Effector CD8-positive, alpha-beta T cell (primary cell): ENCODE data around the gene SRP54.
"Not testable (repeated sequence)": the region's sequence is repeated elsewhere in the genome, so short reads cannot be mapped to it uniquely, and the experiment has no call there.

Experiments
- DNase-seq: peaks from one replicate; lab custom pipeline; 2025; lab: John Stamatoyannopoulos, UW
- total RNA-seq, 4 experiments: gene quantifications; one replicate each; lab custom pipeline; 2026; lab: John Stamatoyannopoulos, UW

The SRP54 gene
- 78.0 to 109 (median 89.8) reads per million in 4 experiments for total RNA-seq

DNA sequence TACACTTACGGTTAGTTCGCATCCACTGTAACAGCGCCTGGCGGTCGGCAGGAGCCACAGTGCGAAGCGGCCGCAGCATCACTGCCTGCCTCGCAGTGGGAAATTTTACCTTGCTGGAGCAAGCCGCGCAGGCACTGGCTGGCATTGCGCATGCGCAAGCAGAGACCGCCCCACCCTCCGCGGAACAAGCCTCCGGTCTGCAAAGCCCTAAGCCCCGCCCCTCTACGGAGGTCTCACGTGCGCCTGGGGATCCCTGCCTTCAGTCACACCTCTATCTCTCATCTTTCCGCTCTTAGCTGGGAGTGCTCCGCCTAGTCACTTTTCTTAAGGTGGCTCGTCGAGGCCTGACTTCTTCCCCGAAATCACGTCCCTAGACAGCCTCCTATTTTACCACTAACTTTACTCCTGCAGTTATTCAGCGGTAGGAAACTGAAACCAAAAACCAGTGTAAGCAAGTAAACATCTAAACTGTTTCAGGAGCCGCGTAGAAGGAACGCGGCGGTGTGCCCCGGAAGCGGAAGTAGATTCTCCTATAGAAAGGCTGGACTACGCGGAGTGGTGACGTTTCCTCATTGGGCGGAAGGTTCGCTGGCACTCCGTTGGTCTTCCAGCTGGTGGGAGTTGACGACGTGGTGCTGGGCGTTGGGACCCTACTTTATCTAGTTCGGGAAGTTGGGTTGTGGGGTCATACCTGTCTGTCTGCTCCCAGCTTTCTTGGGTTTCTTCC lies at the start of gene SRP54:
Gene SRP54 (plus strand): TSS at position 572 of the 727 bp plus-strand sequence. CDS start 13,718 bp downstream, outside the sequence.
- peak; percentile 99 for DNase-seq

DNA sequence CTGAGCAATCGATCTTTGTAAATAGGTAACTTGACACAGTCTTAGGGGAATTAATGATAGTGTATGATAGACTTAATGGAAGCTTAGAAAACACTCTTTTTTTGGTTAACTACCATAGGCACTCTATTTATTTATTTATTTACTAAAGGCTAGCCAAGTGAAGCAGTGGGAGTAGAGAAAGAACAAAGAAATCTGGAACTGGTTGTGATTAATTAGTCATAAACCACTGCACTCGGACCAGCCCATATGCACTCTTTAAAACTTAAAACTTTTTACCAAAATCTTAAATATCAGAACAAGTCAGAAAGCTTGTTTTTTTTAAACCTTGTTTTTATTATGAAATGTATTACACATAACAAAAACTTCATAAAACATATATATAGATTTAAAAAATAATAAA lies 49.5 kb upstream of the SRP54 start:
- no peak for DNase-seq

DNA sequence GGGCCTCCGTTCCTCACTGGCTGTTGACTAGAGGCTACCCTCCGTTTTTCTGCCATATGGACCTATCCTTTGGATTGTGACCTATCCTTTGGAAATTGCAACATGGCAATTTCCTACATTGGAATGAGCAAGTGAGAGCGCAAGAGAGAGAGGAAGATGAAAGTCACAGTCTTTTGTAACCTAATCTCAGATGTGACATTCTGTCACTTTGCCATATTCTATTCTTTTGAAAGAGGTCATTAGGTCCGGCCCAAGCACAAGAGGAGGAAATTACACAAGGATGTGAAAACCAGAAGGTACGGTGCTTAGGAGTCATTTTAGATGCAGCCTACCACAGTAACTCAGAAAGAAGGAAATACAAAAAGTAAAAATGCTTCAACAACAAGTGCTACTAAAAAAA lies 47.3 kb upstream of the SRP54 start:
- no peak for DNase-seq

DNA sequence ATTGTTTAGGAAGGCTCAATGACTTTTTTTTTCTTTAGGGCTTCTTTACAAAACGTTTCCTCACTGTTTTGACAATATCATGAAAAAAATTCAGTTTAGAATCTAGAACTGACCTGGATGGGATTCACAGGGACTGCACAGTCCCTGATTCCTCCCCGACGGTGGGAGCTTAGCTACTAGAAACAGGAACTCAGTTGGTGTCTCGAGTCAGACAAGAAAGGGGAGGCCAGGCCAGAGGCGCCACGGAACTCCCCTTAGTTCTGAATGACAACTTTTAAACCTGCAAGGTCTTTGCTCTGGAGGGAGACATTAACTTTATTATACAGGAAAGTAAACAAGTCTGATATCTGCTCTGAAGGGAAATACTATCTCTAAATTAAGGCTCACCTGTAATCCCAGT lies 45.4 kb upstream of the SRP54 start:
- DNase-seq: no peak

DNA sequence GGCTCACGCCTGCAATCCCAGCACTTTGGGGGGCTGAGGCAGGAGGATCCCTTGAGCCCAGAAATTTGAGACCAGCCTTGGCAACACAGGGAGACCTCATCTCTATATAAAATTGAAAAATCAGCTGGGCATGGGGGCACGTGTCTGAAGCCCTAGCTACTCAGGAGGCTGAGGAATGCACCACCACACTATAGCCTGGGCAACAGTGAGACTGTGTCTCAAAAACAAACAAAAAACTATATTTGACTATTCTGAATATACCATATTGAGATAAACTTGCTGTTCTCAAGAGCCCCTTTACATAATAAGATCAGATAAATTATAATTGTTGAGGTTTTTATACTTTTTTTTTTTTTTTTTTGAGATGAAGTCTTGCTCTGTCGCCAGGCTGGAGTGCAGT lies 44.9 kb upstream of the SRP54 start:
- no peak for DNase-seq

DNA sequence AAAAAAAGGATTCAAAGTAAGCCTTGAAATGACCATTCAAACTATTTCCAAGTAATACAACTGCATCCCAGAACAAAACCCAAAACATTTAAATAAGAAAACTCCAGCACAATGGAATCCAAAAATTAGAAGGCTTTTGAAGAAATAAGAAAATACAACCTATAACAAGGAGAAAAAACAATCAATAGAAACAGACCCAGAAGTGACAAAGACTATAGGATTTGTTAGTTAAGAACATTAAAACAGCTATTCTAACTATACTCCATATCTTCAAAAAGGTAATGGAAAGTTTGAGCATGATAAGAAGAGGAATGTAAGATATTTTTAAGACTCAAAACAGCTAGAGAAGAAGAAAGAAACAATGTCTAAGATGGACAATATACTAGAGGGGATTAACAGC lies 39.3 kb upstream of the SRP54 start:
- no peak for DNase-seq

DNA sequence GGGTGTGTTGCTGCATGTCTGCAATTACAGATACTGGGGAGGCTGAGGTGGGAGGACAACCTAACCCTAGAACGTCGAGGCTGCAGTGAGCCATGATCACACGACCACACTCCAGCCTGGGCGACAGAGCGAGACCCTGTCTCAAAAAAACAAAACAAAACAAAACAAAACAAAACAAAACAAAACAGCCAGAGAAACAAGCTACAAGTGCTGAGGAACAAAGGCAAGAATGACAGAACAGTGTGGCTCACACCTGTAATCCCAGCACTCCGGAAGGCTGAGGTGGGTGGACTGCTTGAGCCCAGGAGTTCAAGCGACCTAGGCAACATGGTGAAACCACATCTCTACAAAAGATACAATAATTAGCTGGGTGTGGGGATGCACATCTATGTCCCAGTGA lies 38.0 kb upstream of the SRP54 start:
- DNase-seq: no peak

DNA sequence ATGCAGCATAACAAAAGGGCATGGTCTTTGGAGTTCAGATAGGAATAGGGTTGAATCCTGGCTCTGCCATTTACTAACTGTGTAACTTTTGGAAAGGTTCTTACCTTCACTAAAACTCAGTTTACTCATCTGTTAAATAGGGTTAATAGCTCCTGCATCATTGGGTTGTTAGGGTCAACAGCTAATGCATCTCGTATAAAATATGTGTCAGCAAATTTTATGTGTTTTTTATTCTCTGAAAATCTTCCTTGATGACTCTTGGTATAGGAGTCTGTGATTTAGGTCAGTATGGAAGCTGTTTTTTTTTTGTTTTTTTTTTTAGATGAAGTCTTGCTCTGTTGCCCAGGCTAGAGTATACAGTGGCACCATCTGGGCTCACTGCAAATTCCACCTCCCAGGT lies 36.1 kb upstream of the SRP54 start:
- no peak for DNase-seq

DNA sequence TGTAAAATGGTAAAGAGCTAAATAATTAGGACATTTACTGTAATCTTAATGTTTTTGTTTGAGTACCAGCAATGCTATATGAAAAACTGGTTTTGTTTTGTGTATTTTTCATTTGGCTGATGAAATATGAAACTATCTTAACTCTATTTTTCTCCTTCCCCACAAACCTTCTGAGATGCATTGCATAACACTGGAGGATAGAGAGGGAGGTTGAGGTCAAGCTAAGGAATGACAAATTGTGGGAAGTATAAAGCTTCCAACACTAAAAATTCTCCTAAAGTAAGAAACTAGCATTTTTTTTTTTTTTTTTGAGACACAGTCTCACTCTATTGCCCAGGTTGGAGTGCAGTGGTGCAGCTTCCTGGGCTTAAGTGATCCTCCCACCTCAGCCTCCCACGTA lies 31.5 kb upstream of the SRP54 start:
- no peak for DNase-seq

DNA sequence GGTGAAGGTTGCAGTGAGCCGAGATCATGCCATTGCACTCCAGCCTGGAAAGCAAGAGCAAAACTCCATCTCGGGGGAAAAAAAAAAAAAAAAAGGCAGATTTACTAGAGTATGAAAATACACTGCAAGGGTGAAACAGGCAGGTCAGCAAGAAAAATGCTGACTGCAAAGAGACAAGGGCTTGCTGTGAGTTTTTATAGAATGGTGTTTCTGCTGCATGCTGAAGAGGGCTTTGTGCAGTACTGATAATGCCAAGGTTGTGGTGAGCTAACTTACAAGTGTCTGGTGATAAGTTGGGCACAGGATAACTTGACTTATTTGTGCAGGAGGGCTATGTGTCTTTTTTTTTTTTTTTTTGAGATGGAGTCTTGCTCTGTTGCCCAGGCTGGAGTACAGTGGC lies 25.9 kb upstream of the SRP54 start:
- DNase-seq: no peak

DNA sequence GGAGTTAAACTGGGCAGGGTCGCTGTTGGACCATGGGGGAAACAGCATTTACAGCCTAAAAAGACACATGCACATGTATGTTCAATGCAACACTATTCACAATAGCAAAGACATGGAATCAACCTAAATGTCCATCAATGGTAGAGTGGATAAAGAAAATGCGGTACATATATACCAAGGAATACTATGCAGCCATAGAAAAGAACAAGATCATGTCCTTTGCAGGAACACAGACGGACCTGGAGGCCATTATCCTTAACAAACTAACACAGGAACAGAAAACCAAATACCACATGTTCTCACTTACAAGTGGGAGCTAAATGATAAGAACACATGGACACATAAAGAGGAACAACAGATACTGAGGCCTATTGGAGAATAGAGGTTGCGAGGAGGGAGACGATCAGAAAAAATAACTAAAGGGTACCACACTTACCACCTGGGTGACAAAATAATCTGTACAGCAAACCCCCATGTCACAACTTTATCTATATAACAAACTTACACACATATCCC lies 25.0 kb upstream of the SRP54 start:
- DNase-seq: no peak

DNA sequence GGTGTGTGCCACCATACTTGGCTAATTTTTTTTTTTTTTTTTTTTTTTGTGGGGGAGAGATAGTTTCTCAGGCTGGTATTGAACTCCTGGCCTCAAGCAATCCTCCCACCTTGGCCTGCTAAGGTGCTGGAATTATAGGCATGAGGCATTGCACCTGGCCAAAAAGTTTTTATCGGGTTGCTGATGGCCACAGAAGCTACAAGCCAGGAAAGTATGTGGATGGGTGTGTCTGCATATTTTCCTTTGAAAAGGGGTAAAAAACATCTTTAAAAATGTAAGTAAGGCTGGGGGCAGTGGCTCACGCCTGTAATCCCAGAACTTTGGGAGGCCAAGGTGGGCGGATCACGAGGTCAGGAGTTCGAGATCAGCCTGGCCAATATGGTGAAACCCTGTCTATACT lies 20.7 kb upstream of the SRP54 start:
- not testable (repeated sequence) for DNase-seq

DNA sequence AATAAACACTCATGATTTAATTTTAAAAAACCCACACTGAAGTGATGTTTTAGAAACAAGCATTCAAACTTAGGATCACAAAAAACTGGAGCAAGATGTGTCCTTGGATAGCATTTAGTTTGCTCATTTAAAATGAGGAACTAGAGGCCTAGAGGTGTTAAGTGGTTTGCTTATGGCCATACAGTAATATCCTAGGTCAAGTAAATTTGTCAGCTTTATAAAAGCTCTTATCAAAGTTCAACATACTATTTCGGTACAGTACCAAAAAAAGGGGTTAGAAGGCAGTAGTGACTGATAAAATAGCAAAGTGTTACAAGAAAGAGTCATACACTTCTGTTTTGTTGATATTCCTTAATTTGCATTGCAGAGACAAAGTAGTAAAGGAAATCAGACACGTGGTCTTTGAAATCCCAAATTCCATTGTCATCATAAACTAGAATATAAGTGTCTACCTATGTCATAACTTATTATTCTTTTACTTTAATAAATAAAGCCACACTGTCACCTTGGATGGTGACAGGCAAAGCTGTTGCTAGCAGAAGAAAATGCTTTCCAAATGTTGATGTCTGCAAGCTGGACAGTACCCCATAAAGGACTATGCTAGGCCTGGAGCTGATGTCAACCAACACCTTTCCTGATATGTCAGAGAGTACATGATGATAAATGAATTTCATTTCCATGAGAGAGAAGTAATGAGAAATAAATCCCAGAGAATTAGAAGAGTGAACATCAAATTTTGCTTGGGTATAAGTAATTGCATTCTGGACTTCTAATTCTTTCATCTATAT lies 17.6 kb upstream of the SRP54 start:
- DNase-seq: no peak

DNA sequence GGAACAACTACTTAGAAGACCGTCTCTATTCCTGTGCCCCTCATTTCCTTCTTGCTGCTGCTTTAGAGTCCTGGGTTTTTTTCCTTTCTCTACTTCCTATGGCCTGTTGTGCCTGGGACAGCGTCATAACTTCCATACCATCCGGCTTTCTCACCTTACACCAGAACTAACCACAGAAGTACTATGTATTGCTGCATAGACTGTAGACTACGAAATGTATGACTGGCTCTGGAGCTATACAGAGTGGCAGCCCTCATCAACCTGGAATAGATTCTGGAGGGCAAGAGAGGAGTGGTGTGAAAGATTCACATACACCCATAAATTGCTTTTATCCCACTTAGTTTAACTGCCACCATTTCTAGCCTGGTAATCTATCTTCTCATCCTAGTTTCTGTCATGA lies 16.9 kb upstream of the SRP54 start:
- DNase-seq: no peak

DNA sequence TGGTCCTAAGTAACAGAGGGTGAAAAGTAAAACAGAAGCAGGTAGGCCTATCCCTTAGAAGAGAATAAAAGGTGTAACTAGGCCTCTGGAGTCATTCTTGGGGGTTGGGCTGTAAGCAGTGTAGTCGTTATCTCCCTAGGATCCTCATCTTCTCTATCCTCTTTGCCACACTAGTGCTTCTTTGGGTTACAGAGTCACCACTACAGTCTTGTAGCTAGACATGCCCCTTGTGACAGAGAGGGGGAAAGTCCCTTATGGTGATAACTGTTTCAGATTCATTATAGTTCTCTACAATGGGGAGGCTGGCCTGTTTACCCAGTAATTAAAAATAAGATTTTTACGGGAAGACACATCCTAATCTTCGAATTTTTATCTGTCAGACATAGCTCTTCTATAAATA lies 16.4 kb upstream of the SRP54 start:
- DNase-seq: no peak

DNA sequence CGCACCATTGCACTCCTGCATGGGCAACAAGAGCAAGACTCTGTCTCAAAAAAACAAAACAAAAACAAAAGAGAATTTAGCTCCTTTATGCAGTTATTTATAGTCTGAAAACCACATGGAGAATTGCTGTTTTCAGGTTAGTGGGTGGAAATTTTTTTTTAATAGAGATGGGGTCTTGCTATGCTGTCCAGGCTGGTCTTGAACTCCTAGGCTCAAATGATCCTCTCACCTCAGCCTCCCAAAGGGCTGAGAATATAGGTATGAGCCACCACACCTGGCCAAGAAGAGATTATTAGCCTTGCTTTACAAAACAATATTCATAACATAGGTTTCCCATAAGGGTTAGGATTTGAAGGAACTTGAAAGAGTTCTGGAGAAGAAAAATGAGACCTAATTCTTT lies 12.1 kb upstream of the SRP54 start:
- DNase-seq: no peak

DNA sequence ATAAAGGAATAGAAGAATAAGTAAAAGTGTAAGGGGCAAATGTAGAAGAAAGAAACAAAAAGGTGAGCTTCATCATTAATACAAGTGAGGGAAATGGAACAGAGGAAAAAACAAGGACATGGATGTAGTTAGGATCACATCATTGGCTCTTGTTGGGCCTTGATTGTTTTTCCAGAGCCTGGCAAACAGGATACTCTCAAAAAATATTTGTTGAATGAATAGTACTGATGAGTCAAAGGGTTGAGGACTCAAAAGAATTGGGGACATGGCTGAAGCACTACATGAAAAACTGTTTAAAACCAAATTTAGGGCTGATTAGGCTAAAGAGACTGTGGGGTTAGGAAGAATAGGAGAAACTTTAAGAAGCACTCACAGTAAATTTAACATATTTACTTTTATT lies 11.4 kb upstream of the SRP54 start:
- no peak for DNase-seq

DNA sequence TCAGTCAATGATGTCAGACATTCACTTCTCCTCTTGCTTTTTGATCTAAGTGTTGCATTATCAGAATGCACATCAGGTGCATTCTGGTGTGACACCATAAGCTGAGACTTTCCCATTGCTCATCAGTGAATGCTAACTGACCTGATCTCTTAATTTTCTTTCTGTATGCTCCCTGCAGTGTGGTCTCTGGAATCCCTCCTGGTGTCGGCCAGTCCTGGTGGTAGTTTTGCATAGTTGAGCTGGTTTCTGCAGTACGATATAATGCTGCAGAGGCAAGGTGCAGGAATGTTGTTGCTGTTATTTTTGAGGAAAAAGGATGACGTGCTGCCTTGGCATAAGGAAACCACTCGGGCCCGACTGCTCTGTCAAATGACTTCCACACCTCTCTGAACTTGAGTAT lies 11.0 kb upstream of the SRP54 start:
- no peak for DNase-seq

DNA sequence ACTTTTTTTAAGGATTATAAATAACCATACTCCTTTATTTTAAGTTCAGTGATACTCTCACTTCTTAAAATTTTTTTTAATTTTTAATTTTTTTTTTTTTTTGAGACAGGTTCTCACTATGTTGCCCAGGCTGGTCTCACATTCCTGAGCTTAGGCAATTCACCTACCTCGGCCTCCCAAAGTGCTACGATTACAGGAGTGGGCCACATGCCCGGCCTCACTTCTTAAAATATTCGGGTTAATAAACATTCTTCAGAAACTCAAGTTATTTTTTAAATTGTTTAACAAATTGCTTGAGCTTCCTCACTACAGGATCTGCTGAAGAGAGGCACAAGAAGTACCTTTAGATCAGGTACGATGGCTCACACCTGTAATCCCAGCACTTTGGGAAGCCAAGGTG lies 4.3 kb upstream of the SRP54 start:
- DNase-seq: no peak

DNA sequence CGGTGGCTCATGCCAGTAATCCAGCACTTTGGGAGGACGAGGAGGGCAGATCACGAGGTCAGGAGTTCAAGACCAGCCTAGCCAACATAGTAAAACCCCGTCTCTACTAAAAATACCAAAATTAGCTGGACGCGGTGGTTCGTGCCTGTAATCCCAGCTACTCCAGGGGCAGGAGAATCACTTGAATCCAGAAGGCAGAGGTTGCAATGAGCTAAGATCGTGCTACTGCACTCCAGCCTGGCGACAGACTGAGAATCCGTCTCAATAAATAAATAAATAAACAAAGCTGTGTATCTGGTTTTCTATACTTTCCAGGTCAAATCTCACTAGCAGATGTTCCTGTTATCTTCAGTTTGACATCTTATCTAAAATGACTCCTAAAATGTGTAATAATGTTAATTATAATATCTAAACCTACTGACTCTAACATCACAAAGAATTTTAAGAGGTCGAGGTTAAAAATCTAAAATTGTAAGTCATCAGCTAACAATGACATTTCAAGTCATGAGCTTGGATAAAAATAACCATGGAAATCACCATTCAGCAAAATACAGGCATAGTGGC lies 2.4 kb upstream of the SRP54 start:
- no peak for DNase-seq

DNA sequence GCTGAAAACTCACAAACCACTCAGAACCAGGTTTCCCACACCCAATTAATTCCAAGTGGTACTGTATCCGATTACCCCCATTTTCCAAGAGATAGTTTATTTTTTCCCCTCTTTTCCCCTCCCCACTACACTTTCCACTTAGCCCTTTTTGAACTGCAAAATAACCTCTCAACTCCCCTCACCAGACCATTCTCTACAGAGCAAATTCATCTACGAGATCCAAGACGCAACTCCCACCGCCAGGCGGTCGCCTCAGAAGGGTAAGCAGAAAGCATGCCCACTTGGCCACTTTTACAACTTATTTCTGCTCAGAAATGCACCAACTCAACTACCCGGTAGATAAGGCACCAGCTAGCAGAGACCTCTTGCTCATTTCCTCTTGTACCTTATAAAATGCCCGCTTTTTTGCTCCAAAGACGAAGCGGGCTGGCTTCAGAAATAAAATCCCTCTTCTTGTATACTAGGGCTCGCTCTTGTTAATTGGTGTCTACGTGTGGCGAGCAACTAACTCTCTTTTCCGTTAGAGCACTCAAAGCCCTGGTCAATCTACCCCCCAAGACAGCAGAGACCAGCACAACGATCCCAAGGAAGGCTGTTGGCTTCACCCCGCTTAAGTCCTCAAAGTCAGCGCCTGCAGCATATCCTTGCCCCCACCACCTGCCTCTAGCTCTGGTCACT lies 910 bp upstream of the SRP54 start:
- peak; percentile 8 for DNase-seq

DNA sequence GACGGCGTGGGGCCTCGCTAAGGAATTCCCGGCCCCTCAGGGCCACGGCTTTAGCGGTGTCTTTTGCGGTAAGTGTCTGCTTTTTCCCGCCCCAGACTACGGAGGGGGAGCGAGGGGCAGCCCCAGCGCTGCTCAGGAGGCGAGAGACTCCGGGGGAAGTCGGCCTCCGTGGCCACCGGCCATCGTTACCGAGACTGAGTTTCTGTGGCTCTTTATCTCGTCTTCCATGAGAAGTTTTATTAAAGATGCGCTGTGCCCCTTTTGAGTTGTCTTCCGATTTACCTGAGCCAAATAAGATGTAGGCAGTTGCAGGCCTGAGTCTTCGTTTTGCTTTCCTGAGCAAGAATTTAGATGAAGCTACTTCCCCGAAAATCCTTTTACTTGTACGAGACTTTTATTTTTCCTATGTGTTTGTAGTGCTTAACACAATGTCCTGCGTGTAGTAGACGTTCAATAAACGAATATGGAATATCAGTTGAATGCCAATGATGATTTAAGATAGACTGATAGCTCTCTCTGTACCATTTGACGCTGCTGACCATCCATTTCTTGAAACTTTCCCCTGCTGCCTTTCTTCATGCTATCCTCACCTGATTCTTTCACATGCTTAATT lies 462 bp downstream of the SRP54 start:
- DNase-seq: no peak
